Brain microvascular endothelial cell (primary cell): ENCODE results near the gene IGFN1.

Experiments
- DNase-seq: peaks from one replicate; pipeline ENCODE4 v3.0.0-alpha.2; 2020
- H3K27ac ChIP-seq: fragments of 250-450 bp; sonication (Bioruptor Pico); 2 replicates; pipeline ENCODE4 v1.5.1; 2020; ENCODE audit warnings: mild to moderate bottlenecking, moderate library complexity
- H3K27me3 ChIP-seq: fragments of 250-450 bp; sonication (Bioruptor Pico); replicated peaks from 2 replicates; pipeline ENCODE4 v1.5.1; 2020; ENCODE audit warnings: mild to moderate bottlenecking
- H3K36me3 ChIP-seq: fragments of 250-450 bp; sonication (Bioruptor Pico); replicated peaks from 2 replicates; pipeline ENCODE4 v1.5.1; 2020; ENCODE audit warnings: mild to moderate bottlenecking
- H3K4me3 ChIP-seq: 2 replicates; pipeline ENCODE4 v1.5.1; 2011; ENCODE audit warnings: low read depth, mild to moderate bottlenecking, control low read depth, low read length, moderate library complexity
- CTCF ChIP-seq: IDR thresholded peaks from 2 replicates; pipeline ENCODE4 v1.5.1; 2011; ENCODE audit warnings: low read depth, mild to moderate bottlenecking, moderate library complexity, low read length, control low read depth, inconsistent platforms; ENCODE audit errors: missing control alignments
- in situ Hi-C: cut with HindIII; loops from 2 replicates; pipeline ENCODE4 v1.10.0; 2017; ENCODE audit warnings: low sequenced_read_pairs, low pct_ligation_motif_present

Gene IGFN1

GRCh38 chr1:201240171-201240570 is 49.5 kb downstream of the IGFN1 start:
- Histone ChIP-seq H3K4me3 (no peak overlapping the region), H3K36me3 (no peaks in the 10 kb centered on the region), H3K27me3 (peaks cover 2% of the 10 kb centered on the region), H3K27ac (no peak overlapping the region)
- no peak for TF ChIP-seq CTCF
- DNase-seq, result no peak
- in situ Hi-C loops, result no loop called here

GRCh38 chr1:201241736-201242135 is 51.1 kb downstream of the IGFN1 start:
- peaks cover 2% of the 10 kb centered on the region for H3K27me3 ChIP-seq
- H3K27ac ChIP-seq, result no peak overlapping the region
- no peak overlapping the region for H3K4me3 ChIP-seq
- DNase-seq, result no peak
- in situ Hi-C loops, result no loop called here
- H3K36me3 ChIP-seq, result no peaks in the 10 kb centered on the region
- TF ChIP-seq CTCF, result no peak

- Histone ChIP-seq H3K4me3 (no peak overlapping the region), H3K27ac (no peak overlapping the region), H3K36me3 (no peaks in the 10 kb centered on the region), H3K27me3 (peaks cover 2% of the 10 kb centered on the region)
- in situ Hi-C loops, result no loop called here
- DNase-seq, result no peak
- no peak for TF ChIP-seq CTCF
Observed at GRCh38 chr1:201245082-201245481, 54.5 kb downstream of the IGFN1 start.

- no peak for TF ChIP-seq CTCF
- no peak overlapping the region for H3K27ac ChIP-seq
- in situ Hi-C loops, result no loop called here
Observed at GRCh38 chr1:201248721-201249559, 58.3 kb downstream of the IGFN1 start.

GRCh38 chr1:201250326-201251011 is 59.8 kb downstream of the IGFN1 start:
- H3K36me3 ChIP-seq, result no peaks in the 10 kb centered on the region
- H3K27ac ChIP-seq, result no peak overlapping the region
- no peak for TF ChIP-seq CTCF
- no peak for DNase-seq
- in situ Hi-C loops, result no loop called here
- no peaks in the 10 kb centered on the region for H3K27me3 ChIP-seq
- H3K4me3 ChIP-seq, result no peak overlapping the region

More at GRCh38 chr1:201248721-201249559, 58.3 kb downstream of the IGFN1 start:
- no peaks in the 10 kb centered on the region for H3K36me3 ChIP-seq
- DNase-seq, result no peak
- H3K4me3 ChIP-seq, result no peak overlapping the region
- no peaks in the 10 kb centered on the region for H3K27me3 ChIP-seq
